ENCODE data around the gene HUS1B. TPM values are rescaled to one million over a fixed set of nuclear protein-coding genes. Genes with fewer than 3 reads are reported as not detected.

Gene HUS1B
- total and polyA plus RNA-seq, 2 of the 13 experiments (the other 11 are each of a cell fraction or from before 2014, with no cell fraction given), result 0.18 to 0.40 TPM

DNA sequence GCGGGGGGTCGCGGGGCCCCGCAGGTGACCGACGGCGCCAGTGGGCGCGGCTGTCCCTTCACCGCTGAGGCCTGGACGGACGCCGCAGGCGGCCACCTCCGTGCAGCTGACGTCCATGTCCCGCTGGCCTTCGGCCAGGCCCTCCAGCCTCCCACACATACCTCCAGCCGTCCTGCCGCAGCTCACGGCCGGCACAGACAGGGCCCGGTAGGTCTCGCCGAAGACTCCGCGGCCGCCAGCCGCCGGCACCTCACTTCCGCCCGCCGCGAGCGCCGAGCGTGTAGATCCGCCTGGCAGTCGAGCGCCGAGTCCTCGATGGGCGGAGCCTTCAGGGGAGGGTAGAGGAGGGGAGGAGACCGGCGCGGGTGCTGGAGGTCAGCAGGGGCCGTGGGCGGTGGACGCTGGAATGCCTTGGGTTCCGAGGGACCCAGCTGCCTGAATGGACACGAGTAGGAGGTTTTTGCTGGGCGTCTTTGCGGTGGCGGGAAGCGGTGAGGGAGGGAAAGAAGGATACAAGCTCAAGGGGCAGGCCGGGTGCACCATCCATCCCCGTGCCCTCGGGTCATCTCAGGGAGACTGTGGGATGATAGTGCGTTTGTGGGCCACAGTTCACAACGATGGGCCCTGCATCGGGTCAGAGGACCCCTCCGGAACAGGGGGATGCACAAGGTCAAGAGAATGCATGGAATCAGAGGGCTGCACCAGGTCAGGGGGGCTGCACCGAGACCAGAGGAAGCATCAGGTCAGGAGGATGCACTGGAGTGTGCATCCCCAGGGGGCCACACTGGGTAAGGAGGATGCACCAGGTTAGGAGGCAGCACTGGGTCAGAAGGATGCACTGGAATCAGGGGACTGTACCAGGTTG is 36.2 kb upstream of the HUS1B start, which contains the start of gene EXOC2 (continued):
- TF ChIP-seq, protein P1, sequence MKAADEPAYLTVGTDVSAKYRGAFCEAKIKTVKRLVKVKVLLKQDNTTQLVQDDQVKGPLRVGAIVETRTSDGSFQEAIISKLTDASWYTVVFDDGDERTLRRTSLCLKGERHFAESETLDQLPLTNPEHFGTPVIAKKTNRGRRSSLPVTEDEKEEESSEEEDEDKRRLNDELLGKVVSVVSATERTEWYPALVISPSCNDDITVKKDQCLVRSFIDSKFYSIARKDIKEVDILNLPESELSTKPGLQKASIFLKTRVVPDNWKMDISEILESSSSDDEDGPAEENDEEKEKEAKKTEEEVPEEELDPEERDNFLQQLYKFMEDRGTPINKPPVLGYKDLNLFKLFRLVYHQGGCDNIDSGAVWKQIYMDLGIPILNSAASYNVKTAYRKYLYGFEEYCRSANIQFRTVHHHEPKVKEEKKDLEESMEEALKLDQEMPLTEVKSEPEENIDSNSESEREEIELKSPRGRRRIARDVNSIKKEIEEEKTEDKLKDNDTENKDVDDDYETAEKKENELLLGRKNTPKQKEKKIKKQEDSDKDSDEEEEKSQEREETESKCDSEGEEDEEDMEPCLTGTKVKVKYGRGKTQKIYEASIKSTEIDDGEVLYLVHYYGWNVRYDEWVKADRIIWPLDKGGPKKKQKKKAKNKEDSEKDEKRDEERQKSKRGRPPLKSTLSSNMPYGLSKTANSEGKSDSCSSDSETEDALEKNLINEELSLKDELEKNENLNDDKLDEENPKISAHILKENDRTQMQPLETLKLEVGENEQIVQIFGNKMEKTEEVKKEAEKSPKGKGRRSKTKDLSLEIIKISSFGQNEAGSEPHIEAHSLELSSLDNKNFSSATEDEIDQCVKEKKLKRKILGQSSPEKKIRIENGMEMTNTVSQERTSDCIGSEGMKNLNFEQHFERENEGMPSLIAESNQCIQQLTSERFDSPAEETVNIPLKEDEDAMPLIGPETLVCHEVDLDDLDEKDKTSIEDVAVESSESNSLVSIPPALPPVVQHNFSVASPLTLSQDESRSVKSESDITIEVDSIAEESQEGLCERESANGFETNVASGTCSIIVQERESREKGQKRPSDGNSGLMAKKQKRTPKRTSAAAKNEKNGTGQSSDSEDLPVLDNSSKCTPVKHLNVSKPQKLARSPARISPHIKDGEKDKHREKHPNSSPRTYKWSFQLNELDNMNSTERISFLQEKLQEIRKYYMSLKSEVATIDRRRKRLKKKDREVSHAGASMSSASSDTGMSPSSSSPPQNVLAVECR (CRISPR knock-in tag; IDR thresholded peaks at IDR 0.05; ENCODE audit: borderline replicate concordance), result peak; percentile 98
- TF ChIP-seq MAX (IDR thresholded peaks at IDR 0.05) (peak; percentile 70; the same call in 1 of the 2 replicates), SKI (IDR thresholded peaks at IDR 0.05; ENCODE audit: partially characterized antibody) (peak; percentile 98), ZNF557 (CRISPR knock-in tag; IDR thresholded peaks at IDR 0.05) (peak; percentile 90), GLI4 (CRISPR knock-in tag; IDR thresholded peaks at IDR 0.05; ENCODE audit: borderline replicate concordance) (no peak), MYPOP (CRISPR knock-in tag; IDR thresholded peaks at IDR 0.05) (peak; percentile 83), ZFP36L1 (CRISPR knock-in tag; IDR thresholded peaks at IDR 0.05) (peak; percentile 70; the same call in 1 of the 2 replicates), POLR2AphosphoS5 (IDR thresholded peaks at IDR 0.05; ENCODE audit: low read depth, low read length) (peak; percentile 79), ZNF615 (CRISPR knock-in tag; IDR thresholded peaks at IDR 0.05; ENCODE audit: borderline replicate concordance) (no peak), ZMYM3 (CRISPR knock-in tag; IDR thresholded peaks at IDR 0.05) (peak; percentile 74), HES4 (CRISPR knock-in tag; IDR thresholded peaks at IDR 0.05; ENCODE audit: borderline replicate concordance) (peak; percentile 90), ZBTB40 (IDR thresholded peaks at IDR 0.05) (peak; percentile 2; the same call in 1 of the 2 replicates), ZBTB40 (CRISPR knock-in tag; IDR thresholded peaks at IDR 0.05) (no peak; the same call in 1 of the 2 replicates), HNRNPH1 (optimal IDR thresholded peaks at IDR 0.05; ENCODE audit: low read depth, low read length) (no peak)
